Keratinocyte (primary cell): Measurements from ENCODE around the gene ARID5A. TPM values are rescaled to one million over a fixed set of nuclear protein-coding genes. Genes with fewer than 3 reads are reported as not detected.

Experiments used
- DNase-seq: peaks from one replicate; pipeline ENCODE4 v3.0.0-alpha.2; 2011; ENCODE audit warnings: low read depth, missing footprints, low spot score
- FAIRE-seq: peaks from 2 replicates; lab custom pipeline; 2011; peaks lifted over from hg19 to GRCh38; lab: Jason Lieb, UNC
- H2AFZ ChIP-seq: 2 replicates; pipeline ENCODE4 v1.6.0; 2012; ENCODE audit warnings: low read length, control low read depth, inconsistent platforms; ENCODE audit not compliant: control insufficient read depth
- H3K27ac ChIP-seq: 2 replicates; pipeline ENCODE4 v1.5.1; 2011; ENCODE audit warnings: low read length; ENCODE audit not compliant: control insufficient read depth, insufficient read depth
- H3K27me3 ChIP-seq: 3 replicates; pipeline ENCODE4 v1.6.0; 2011; ENCODE audit warnings: low read length; ENCODE audit not compliant: control insufficient read depth, insufficient read depth; ENCODE audit errors: extremely low read depth
- H3K36me3 ChIP-seq, 2 experiments: 2 replicates in 1 of 2; 3 replicates in 1 of 2; pipeline ENCODE4 v1.5.1; 2011; ENCODE audit warnings: low read length in 2 of 2, mild to moderate bottlenecking in 1 of 2; ENCODE audit not compliant: control insufficient read depth in 2 of 2, insufficient read depth in 2 of 2; ENCODE audit errors: extremely low read depth in 1 of 2
- H3K4me1 ChIP-seq: 3 replicates; pipeline ENCODE4 v1.5.1; 2011; ENCODE audit warnings: low read length; ENCODE audit not compliant: control insufficient read depth, insufficient read depth; ENCODE audit errors: extremely low read depth
- H3K4me2 ChIP-seq: 3 replicates; pipeline ENCODE4 v1.6.0; 2011; ENCODE audit warnings: low read depth, low read length; ENCODE audit not compliant: control insufficient read depth, insufficient read depth; ENCODE audit errors: extremely low read depth
- H3K4me3 ChIP-seq, 3 experiments: fragments of 200-600 bp in 1 of 3; sonication (generic) in 1 of 3; 2 replicates in 2 of 3; 3 replicates in 1 of 3; pipeline ENCODE4 v1.5.1; 2011 to 2016; ENCODE audit warnings: low read length in 3 of 3, mild to moderate bottlenecking in 3 of 3, control low read depth in 2 of 3, inconsistent platforms in 1 of 3, low read depth in 1 of 3, mixed read lengths in 1 of 3, mixed run types in 1 of 3, moderate library complexity in 1 of 3; ENCODE audit not compliant: control insufficient read depth in 2 of 3, insufficient read depth in 2 of 3; ENCODE audit errors: extremely low read depth in 1 of 3
- H3K79me2 ChIP-seq: 2 replicates; pipeline ENCODE4 v1.6.0; 2012; ENCODE audit warnings: low read length; ENCODE audit not compliant: control insufficient read depth, insufficient read depth
- H3K9ac ChIP-seq: 3 replicates; pipeline ENCODE4 v1.6.0; 2011; ENCODE audit warnings: low read length; ENCODE audit not compliant: control insufficient read depth, insufficient read depth; ENCODE audit errors: extremely low read depth
- H3K9me1 ChIP-seq: 3 replicates; pipeline ENCODE4 v1.6.0; 2011; ENCODE audit warnings: low read length; ENCODE audit not compliant: control insufficient read depth, insufficient read depth; ENCODE audit errors: extremely low read depth
- H3K9me3 ChIP-seq: 2 replicates; pipeline ENCODE4 v1.5.1; 2012; ENCODE audit warnings: low read depth, low read length; ENCODE audit not compliant: control insufficient read depth
- H4K20me1 ChIP-seq: 3 replicates; pipeline ENCODE4 v1.6.0; 2011; ENCODE audit warnings: low read length; ENCODE audit not compliant: control insufficient read depth, insufficient read depth; ENCODE audit errors: extremely low read depth
- EZH2 ChIP-seq: IDR thresholded peaks from one replicate; pipeline ENCODE4 v1.6.1; 2012; ENCODE audit warnings: inconsistent platforms, mild to moderate bottlenecking, low read length, moderate library complexity
- dilution Hi-C: fragments of 300-500 bp; cut with MboI; formaldehyde crosslinking; loops from one replicate; pipeline ENCODE4 v1.7.0; 2020; ENCODE audit warnings: low sequenced_read_pairs; ENCODE audit not compliant: extremely low pct_ligation_motif_present
- polyA plus RNA-seq, 5 experiments: library from polyadenylated mRNA; depleted of rRNA in 3 of 5; stranded (reverse) in 3 of 5; stranded (forward) in 1 of 5; unstranded in 1 of 5; fragments of >200 nt; gene quantifications; 1 replicate in 1 of 5; 2 replicates in 3 of 5; 3 replicates in 1 of 5; pipeline versions ENCODE4 v1.2.1 to v1.2.3, GENCODE V29; 2011 to 2012; ENCODE audit warnings: missing spikeins in 2 of 5, low read depth in 1 of 5, low replicate concordance in 1 of 5
- TF ChIP-seq, protein P1 (sequence below), 3 experiments: IDR thresholded peaks in 1 of 3; conservative IDR thresholded peaks in 1 of 3; optimal IDR thresholded peaks in 1 of 3; 2 replicates in 2 of 3; 3 replicates in 1 of 3; pipeline versions ENCODE3 to v1.5.1; 2011; ENCODE audit warnings: low read length in 3 of 3, mild to moderate bottlenecking in 3 of 3, moderate library complexity in 2 of 3, control low read depth in 1 of 3, inconsistent platforms in 1 of 3; ENCODE audit not compliant: insufficient read depth in 2 of 3; ENCODE audit errors: extremely low read depth in 1 of 3

ARID5A gene
- polyA plus RNA-seq, 1 donor (not counting 4 experiments of a cell fraction or from before 2014, with no cell fraction given) = 1.6 TPM

DNA sequence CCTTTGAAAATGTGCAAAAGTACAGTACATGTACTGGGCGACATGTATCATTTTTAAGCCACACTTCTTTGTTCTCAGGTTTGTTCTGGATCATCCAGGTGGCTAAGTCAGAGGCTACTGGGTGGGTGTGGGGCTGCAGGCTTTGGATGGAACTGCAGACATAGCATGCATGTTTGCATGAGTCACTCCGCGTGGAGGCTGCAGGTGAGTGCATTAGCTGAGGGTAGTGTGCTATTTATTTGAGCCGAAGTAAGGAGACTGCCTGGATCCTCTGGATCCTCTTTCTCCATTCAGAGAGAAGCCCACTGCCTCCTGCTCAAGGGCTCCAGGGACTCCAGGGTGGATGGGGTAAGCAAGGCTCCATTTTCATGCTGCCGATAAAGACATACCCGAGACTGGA, 22.0 kb upstream of the ARID5A start:
- no peak overlapping the region for H3K4me3 ChIP-seq
- no peaks in the 10 kb centered on the region for H3K36me3 ChIP-seq
- dilution Hi-C loops = no loop called here
- DNase-seq (no peak), FAIRE-seq (no peak)
- TF ChIP-seq, protein P1, sequence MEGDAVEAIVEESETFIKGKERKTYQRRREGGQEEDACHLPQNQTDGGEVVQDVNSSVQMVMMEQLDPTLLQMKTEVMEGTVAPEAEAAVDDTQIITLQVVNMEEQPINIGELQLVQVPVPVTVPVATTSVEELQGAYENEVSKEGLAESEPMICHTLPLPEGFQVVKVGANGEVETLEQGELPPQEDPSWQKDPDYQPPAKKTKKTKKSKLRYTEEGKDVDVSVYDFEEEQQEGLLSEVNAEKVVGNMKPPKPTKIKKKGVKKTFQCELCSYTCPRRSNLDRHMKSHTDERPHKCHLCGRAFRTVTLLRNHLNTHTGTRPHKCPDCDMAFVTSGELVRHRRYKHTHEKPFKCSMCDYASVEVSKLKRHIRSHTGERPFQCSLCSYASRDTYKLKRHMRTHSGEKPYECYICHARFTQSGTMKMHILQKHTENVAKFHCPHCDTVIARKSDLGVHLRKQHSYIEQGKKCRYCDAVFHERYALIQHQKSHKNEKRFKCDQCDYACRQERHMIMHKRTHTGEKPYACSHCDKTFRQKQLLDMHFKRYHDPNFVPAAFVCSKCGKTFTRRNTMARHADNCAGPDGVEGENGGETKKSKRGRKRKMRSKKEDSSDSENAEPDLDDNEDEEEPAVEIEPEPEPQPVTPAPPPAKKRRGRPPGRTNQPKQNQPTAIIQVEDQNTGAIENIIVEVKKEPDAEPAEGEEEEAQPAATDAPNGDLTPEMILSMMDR (optimal IDR thresholded peaks at IDR 0.05 in 1 of 3, IDR thresholded peaks at IDR 0.05 in 1 of 3, conservative IDR thresholded peaks at IDR 0.05 in 1 of 3; ENCODE audit: extremely low read depth in 1 of 3, insufficient read depth in 2 of 3, low read length in 3 of 3) = no peak
- no peak for TF ChIP-seq EZH2
- H3K4me1 ChIP-seq = no peaks in the 10 kb centered on the region
- H3K27ac ChIP-seq = no peak overlapping the region
- H3K9ac ChIP-seq = no peak overlapping the region
- peaks cover 7% of the 10 kb centered on the region for H3K27me3 ChIP-seq
- no peaks in the 10 kb centered on the region for H3K9me1 ChIP-seq
- no peaks in the 10 kb centered on the region for H4K20me1 ChIP-seq
- H2AFZ ChIP-seq = no peak overlapping the region
- no peak overlapping the region for H3K4me2 ChIP-seq
- H3K79me2 ChIP-seq = no peaks in the 10 kb centered on the region
- no peaks in the 10 kb centered on the region for H3K9me3 ChIP-seq

DNA sequence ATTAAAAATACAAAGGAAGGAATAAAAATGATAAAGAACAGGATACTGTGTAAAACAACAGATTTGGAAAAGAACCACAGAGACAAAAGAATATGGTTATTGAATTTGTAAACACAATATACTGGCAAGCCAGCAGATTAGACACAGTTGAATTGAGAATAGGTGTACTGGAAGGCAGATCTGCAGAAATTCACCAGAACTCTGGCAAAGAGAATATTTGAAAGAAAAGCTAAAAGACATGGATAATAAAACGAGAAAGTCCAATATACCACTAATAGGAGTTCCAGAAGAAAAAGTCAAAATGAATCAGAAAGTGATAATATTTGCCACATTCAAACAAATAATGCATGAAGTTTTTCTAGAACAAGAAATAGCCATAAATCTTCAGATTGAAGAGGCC, 19.5 kb upstream of the ARID5A start:
- no peaks in the 10 kb centered on the region for H3K27me3 ChIP-seq
- no peak overlapping the region for H3K9ac ChIP-seq
- no peaks in the 10 kb centered on the region for H3K79me2 ChIP-seq
- no peak overlapping the region for H3K4me3 ChIP-seq
- H3K36me3 ChIP-seq = no peaks in the 10 kb centered on the region
- DNase-seq = no peak
- no peaks in the 10 kb centered on the region for H3K9me3 ChIP-seq
- H3K4me2 ChIP-seq = no peak overlapping the region
- FAIRE-seq = no peak
- no peak overlapping the region for H2AFZ ChIP-seq
- H4K20me1 ChIP-seq = no peaks in the 10 kb centered on the region
- dilution Hi-C loops = no loop called here
- H3K4me1 ChIP-seq = no peaks in the 10 kb centered on the region
- no peak for TF ChIP-seq EZH2
- TF ChIP-seq, protein P1 (optimal IDR thresholded peaks at IDR 0.05 in 1 of 3, IDR thresholded peaks at IDR 0.05 in 1 of 3, conservative IDR thresholded peaks at IDR 0.05 in 1 of 3; ENCODE audit: extremely low read depth in 1 of 3, insufficient read depth in 2 of 3, low read length in 3 of 3) = no peak
- H3K9me1 ChIP-seq = no peaks in the 10 kb centered on the region
- no peak overlapping the region for H3K27ac ChIP-seq
